GM20000 (cell line): Measurements from ENCODE around the gene HNRNPM.

Experiments
- DNase-seq: peaks from one replicate; pipeline ENCODE4 v3.0.0; 2012; ENCODE audit warnings: low spot score
- CTCF ChIP-seq: IDR thresholded peaks from 2 replicates; pipeline ENCODE4 v1.5.1; 2012; ENCODE audit warnings: mild to moderate bottlenecking, control low read depth; ENCODE audit errors: extremely low read depth, missing control alignments

HNRNPM gene

GRCh38 chr19:8526345-8527091 lies 81.7 kb downstream of the HNRNPM start:
- DNase-seq, result no peak
- TF ChIP-seq CTCF, result no peak

- TF ChIP-seq CTCF, result no peak
- no peak for DNase-seq
These were observed 83.7 kb downstream of the HNRNPM start for GRCh38 chr19:8528500-8528899.

DNA sequence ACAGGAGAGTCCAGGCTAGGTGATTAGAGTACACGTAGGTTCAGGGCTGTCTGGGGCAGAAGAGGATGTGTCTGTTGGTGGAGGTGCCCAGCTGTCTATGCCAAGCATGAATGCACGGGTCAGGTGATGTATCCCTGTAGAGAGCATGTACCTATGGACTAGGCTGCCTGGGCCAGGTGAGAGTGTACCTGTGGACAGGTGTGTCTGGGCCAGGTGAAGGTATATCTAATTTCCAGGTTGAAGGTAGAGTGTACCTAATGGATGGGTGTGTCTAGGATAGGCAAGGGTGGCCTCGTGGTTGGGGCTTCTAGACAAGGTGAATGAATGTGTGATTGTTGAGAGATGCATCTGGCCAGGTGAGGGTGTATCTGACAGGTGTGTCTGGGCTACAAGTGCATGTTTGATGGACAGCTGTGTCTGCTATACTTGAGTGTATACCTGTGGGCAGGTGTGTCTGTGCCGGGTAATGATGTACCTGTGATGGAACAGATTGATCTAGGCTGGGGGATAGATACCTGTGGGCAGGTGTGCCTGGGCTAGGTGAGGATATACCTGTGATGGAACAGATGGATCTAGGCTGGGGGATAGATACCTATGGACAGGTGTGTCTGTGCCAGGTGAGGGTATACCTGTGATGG lies 84.7 kb downstream of the HNRNPM start:
- no peak for TF ChIP-seq CTCF
- DNase-seq, result no peak

- DNase-seq, result no peak
- TF ChIP-seq CTCF, result no peak
These were observed 85.4 kb downstream of the HNRNPM start for GRCh38 chr19:8530061-8530679.

GRCh38 chr19:8531470-8531869 lies 86.7 kb downstream of the HNRNPM start:
- no peak for DNase-seq
- TF ChIP-seq CTCF, result no peak

- DNase-seq, result no peak
- no peak for TF ChIP-seq CTCF
These were observed 87.5 kb downstream of the HNRNPM start for GRCh38 chr19:8532225-8532624.

GRCh38 chr19:8536282-8536681 lies 91.5 kb downstream of the HNRNPM start:
- DNase-seq, result no peak
- no peak for TF ChIP-seq CTCF
